Fibroblast of skin of abdomen (primary cell): ENCODE measurements around the gene BMPR1A.

Source experiments
- DNase-seq: peaks from one replicate; pipeline ENCODE4 v3.0.0-alpha.2; 2013

The BMPR1A gene

GRCh38 chr10:86958116-86958900, 201.9 kb downstream of the BMPR1A start, which contains the start of gene SNCG:
SNCG (plus strand) TSS chr10:86958599; CDS start chr10:86958698, 99 bp downstream.
- no peak for DNase-seq

GRCh38 chr10:86958901-86959736, 202.7 kb downstream of the BMPR1A start:
- no peak for DNase-seq

GRCh38 chr10:86959737-86960002, 203.3 kb downstream of the BMPR1A start:
- DNase-seq: no peak

- DNase-seq: peak; percentile 59
These were observed 203.8 kb downstream of the BMPR1A start for GRCh38 chr10:86960003-86960862.

- no peak for DNase-seq
These were observed 204.5 kb downstream of the BMPR1A start for GRCh38 chr10:86960863-86961434.

GRCh38 chr10:86961481-86962091, 205.2 kb downstream of the BMPR1A start:
- no peak for DNase-seq

- DNase-seq: no peak
These were observed 205.9 kb downstream of the BMPR1A start for GRCh38 chr10:86962136-86962980.

GRCh38 chr10:86962981-86963310, 206.5 kb downstream of the BMPR1A start:
- DNase-seq: no peak

GRCh38 chr10:86963341-86963919, 207.0 kb downstream of the BMPR1A start:
- DNase-seq: no peak

- DNase-seq: no peak
These were observed 207.8 kb downstream of the BMPR1A start for GRCh38 chr10:86964061-86964846.

- DNase-seq: no peak
These were observed 208.4 kb downstream of the BMPR1A start for GRCh38 chr10:86964847-86965190.

GRCh38 chr10:86965986-86966654, 209.7 kb downstream of the BMPR1A start:
- DNase-seq: no peak

GRCh38 chr10:86967481-86967941, 211.1 kb downstream of the BMPR1A start:
- no peak for DNase-seq

- no peak for DNase-seq
These were observed 212.0 kb downstream of the BMPR1A start, which contains the start of gene ADIRF for GRCh38 chr10:86968271-86968993. ADIRF (plus strand) TSS chr10:86968482; CDS start chr10:86968545, 63 bp downstream.

- no peak for DNase-seq
These were observed 212.6 kb downstream of the BMPR1A start for GRCh38 chr10:86968994-86969355.

- no peak for DNase-seq
These were observed 213.1 kb downstream of the BMPR1A start for GRCh38 chr10:86969421-86970041.

- peak; percentile 11 for DNase-seq
These were observed 214.0 kb downstream of the BMPR1A start for GRCh38 chr10:86970162-86970981.

GRCh38 chr10:86970982-86971231, 214.5 kb downstream of the BMPR1A start:
- no peak for DNase-seq
